GM19240 (cell line): ENCODE results near the gene DISC1.
"Not testable (repeated sequence)": the region's sequence is repeated elsewhere in the genome, so short reads cannot be mapped to it uniquely, and the experiment has no call there.

Experiments used
- DNase-seq: peaks from one replicate; pipeline ENCODE4 v3.0.0; 2011; ENCODE audit warnings: low spot score; ENCODE audit not compliant: insufficient read length

Gene DISC1

GRCh38 chr1:231667896-231668506, 41.4 kb downstream of the DISC1 start:
- DNase-seq, result no peak

DNA sequence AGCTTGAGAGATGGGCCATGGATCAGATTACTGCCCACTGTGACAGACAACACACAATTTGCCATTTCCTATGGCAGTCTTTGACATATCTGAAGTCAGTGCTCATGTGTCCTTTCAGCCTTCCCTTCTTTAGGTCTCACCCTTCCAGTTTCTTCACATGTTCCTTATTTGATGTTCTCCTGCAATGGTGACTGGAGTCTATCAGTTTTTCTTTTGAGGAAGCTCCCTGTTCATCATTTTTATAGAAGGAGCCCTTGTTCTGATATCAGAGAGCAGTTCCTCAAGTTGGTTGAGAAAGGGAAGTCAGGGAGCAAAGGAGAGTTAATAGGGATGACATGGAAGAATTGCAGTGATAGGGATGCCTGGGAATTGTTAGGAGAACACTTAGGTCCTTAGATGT, 42.2 kb downstream of the DISC1 start:
- no peak for DNase-seq

DNA sequence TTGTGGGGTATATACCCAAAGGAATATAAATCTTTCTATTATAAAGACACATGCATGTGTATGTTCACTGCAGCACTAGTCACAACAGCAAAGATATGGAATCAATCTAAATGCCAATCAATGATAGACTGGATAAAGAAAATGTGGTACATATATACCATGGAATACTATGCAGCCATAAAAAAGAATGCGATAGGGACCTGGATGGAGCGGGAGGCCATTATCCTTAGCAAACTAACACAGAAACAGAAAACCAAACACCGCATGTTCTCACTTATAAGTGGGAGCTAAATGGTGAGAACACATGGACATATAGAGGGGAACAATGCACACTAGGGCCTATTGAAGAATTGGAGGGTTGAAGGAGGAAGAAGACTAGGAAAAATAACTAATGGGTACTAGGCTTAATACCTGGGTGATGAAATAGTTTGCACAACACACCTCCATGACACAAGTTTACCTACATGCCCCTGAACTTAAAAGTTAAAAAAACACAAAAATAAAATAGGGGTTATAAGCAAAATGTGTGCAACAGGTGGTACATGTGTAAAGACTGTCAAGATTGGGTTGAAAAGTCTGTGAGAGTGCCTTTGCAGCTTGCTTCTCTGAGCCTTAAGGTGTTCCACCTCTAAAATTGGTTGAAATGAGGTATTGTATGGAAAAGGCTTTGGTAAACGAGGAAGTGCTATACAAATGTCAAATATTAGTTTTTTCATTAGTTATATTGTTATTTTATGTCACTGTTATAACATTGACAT, 43.5 kb downstream of the DISC1 start:
- DNase-seq, result not testable (repeated sequence)

- DNase-seq, result no peak
These were observed 44.2 kb downstream of the DISC1 start for GRCh38 chr1:231670755-231671154.

DNA sequence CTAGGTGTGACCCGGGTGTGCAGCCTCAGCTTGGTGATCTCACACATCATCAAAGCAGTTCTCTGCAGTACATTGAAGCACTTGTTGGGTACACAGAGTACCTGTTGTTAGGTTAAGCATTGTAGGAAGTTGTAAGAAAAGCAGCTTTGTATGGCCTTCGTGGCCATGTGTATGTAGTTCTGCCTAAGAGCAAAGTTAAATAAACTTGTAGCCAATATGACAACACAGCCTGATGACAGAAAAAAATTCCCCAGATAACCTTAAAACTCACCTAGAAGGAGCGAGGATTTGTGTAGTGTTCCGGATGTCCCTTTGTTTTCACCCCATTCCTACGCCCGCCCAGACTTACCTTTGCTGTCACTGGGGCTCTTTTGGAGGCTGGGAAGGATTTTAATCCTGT, 48.0 kb downstream of the DISC1 start:
- no peak for DNase-seq

DNA sequence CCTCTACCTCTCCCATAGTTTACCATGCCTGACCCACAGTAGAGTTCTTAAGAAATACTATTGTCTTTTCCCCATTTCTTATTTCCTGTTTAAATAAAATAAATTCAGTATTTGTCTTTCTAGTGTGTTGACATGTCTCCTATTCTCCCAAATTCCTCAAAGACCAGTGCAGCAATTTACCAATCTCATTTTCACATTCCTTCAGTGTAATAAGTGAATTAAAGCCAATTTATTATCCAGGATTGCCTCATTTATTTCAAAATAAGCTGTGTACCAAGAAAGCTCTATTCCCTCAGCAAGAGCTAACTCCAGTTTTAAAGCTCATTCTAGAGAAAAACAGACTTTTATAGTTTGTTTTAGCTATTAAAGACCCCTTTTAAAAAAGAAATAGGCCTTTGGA, 49.9 kb downstream of the DISC1 start:
- DNase-seq, result no peak

- DNase-seq, result no peak
These were observed 50.9 kb downstream of the DISC1 start for GRCh38 chr1:231677442-231677841.

DNA sequence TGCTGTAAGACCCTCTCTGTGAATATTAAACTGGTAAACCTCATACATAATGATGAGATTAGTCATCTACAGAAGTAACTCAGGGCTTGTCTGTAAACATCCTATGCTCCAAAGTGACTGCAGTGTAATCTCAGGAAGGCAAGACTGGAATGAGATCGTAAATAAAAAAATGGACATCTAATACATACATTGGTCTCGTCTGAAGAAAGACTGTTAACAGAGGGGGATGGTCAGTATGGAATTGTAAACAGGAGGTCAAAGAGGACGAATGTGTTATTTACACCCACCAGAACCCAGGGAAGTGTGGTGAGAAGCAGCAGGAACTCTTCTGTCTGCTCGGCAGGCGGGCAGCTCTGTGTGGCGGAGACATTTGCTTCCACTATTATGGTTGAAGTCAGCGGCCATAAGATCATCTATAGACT, 51.4 kb downstream of the DISC1 start:
- no peak for DNase-seq

- no peak for DNase-seq
These were observed 52.5 kb downstream of the DISC1 start for GRCh38 chr1:231679109-231679508.

DNA sequence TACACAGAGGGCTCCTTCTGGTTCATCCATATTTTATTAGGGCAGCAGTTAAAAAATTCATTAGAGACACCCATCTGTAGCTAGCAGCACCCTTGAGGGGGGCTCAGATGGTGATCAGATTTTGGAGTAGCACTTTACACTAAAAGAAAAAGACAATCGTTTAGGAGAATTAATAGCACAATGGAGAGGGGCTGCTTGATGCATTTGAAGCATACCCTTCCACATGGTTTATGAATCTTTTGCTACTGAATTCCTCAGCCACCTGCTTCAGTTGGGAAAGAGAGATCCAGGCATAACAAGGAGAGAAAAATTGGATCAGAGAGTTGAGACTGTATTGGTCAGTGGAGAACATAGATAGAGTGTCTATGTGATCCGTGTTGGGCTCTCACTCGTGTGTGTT, 54.4 kb downstream of the DISC1 start:
- DNase-seq, result no peak

DNA sequence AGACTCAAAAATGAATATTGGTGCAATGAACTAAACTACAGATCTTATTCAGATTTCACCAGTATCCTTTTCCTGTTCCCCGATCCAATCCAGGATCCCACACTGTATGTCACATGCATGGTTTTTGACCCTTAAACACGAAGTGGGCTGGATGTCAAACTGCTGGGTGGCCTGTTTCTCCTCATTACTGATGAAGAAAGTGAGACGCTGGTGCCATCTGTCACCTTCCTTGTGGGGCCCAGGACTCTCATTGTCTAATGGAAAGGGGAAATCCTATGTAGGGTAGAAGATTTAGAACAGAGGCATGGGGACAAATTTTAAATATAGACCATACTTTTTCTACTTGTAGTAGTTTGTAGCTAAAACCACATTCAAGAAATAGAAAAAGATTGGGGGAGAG, 56.2 kb downstream of the DISC1 start:
- no peak for DNase-seq

GRCh38 chr1:231683439-231684165, 57.0 kb downstream of the DISC1 start:
- no peak for DNase-seq

- DNase-seq, result no peak
These were observed 58.0 kb downstream of the DISC1 start for GRCh38 chr1:231684356-231685244.

DNA sequence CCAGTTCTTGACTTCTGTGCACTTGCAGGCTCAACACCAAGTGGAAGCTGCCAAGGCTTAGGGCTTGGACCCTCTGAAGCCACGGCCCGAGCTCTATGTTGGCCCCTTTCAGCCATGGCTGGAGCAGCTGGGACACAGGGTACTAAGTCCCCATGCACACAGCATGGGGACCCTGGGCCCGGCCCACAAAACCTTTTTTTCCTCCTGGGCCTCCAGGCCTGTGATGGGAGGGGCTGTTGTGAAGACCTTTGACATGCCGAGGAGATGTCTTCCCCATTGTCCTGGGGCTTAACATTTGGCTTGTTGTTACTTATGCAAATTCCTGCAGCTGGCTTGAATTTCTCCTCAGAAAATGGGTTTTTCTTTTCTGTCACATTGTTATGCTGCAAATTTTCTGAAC, 59.8 kb downstream of the DISC1 start:
- DNase-seq, result no peak

- DNase-seq, result no peak
These were observed 62.4 kb downstream of the DISC1 start for GRCh38 chr1:231688989-231689388.

DNA sequence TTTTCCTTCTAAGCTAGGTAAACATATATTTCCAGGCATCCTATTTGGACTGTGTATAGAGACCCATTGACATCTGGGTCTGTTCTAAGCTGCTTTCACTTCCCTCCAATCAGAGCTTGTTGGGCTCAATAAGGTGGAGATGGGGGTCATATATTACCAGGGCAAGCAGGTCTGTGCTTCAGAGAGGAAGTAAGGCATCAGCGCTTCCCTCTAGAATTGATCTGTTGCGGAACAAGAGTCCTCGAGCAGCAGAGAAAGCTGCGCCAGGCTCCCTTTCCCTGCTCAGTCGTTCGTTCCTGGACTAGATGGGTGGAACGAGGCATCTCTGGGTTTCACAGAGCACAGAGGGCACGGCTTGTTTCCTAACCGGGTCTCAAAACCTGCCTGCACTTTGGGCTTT, 63.5 kb downstream of the DISC1 start:
- DNase-seq, result no peak

DNA sequence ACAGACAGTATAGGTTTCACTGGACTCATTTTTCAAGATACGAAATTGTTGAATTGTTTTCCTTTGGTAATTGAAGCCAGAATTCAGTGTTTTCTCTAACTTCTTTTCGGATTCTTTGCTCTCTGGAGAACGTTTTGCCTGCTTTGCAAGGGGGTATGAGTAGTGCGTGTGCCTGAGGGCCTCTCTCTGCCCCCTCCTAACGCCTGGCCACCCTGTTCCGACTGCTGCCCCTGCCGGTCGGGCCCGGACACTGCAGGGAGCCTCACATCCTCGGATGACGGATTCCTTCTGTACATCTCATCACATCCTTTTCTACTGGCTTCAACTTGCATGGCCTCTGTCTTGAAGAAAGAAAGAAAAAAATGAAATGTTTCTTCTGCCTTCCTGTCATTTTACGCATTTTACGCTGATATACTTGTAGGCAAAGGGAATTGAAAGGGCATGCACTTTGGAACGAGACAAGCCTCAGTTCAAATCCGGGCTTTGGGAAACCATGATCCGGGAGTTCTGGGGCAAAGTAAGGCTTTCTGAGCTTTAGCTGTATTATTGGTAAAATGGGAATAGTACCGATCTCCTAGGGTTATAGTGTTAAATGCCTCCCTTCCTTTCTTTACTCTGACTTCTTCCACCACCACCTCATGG, 65.1 kb downstream of the DISC1 start:
- DNase-seq, result no peak

DNA sequence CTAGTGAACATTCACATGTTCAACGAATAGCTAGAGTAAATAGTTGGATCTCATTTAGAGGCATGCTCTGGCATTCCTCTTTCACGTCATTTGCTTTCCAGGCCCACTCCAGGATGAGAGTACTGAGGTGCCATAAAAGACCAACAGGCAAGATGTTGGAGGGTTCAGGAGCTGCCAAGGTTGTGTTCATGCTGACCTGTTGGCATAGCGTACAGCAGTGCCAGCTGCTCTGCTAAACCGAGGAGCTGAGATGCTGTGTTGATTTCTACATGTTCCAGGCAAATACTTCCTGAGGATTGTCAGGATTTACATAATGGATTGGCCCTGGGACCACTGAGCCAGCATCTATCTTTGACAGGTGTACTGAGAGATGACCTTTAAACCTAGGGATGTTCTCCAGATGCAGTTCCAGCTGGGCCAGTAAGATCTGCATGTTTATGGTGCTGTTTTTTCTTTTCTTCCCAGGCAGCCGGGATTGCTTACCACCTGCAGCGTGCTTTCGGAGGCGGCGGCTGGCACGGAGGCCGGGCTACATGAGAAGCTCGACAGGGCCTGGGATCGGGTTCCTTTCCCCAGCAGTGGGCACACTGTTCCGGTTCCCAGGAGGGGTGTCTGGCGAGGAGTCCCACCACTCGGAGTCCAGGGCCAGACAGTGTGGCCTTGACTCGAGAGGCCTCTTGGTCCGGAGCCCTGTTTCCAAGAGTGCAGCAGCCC, 66.9 kb downstream of the DISC1 start:
- no peak for DNase-seq

DNA sequence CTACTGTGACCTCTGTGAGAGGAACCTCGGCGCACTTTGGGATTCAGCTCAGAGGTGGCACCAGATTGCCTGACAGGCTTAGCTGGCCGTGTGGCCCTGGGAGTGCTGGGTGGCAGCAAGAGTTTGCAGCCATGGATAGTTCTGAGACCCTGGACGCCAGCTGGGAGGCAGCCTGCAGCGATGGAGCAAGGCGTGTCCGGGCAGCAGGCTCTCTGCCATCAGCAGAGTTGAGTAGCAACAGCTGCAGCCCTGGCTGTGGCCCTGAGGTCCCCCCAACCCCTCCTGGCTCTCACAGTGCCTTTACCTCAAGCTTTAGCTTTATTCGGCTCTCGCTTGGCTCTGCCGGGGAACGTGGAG, 67.5 kb downstream of the DISC1 start:
- DNase-seq, result no peak

DNA sequence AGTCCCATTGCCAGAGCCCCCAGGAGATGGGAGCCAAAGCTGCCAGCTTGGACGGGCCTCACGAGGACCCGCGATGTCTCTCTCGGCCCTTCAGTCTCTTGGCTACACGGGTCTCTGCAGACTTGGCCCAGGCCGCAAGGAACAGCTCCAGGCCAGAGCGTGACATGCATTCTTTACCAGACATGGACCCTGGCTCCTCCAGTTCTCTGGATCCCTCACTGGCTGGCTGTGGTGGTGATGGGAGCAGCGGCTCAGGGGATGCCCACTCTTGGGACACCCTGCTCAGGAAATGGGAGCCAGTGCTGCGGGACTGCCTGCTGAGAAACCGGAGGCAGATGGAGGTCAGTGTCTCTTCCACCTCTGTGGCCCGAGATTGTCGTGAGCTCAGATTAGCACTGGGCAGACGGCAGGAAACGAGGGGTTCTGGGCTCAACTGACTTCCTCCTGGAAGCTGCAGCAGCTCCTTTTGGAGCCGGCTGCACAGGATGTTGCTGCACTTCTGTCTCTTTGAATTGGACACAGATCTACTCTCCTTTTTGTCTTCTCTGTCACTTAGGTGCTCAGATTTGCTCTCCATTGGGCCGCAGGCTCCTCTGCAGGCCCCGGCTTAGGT, 68.0 kb downstream of the DISC1 start:
- no peak for DNase-seq
